22Rv1 (cell line): ENCODE measurements around the gene SDK1.

Experiments
- CTCF ChIP-seq: fragments of 450-650 bp; IDR thresholded peaks from 2 replicates; pipeline ENCODE4 v1.5.1; 2017; ENCODE audit warnings: mild to moderate bottlenecking
- ZFX ChIP-seq: fragments of 450-650 bp; IDR thresholded peaks from 2 replicates; pipeline ENCODE4 v1.6.1; 2017; ENCODE audit warnings: antibody characterized with exemption, borderline replicate concordance

- TF ChIP-seq CTCF (no peak), ZFX (no peak)
These were observed 437.9 kb downstream of the SDK1 start for GRCh38 chr7:3738964-3739363.
